ENCODE measurements around the gene L2HGDH. TPM values are rescaled to one million over a fixed set of nuclear protein-coding genes. Genes with fewer than 3 reads are reported as not detected.

L2HGDH gene
- total RNA-seq, 1 experiment from 2014 or later = 24.0 TPM

DNA sequence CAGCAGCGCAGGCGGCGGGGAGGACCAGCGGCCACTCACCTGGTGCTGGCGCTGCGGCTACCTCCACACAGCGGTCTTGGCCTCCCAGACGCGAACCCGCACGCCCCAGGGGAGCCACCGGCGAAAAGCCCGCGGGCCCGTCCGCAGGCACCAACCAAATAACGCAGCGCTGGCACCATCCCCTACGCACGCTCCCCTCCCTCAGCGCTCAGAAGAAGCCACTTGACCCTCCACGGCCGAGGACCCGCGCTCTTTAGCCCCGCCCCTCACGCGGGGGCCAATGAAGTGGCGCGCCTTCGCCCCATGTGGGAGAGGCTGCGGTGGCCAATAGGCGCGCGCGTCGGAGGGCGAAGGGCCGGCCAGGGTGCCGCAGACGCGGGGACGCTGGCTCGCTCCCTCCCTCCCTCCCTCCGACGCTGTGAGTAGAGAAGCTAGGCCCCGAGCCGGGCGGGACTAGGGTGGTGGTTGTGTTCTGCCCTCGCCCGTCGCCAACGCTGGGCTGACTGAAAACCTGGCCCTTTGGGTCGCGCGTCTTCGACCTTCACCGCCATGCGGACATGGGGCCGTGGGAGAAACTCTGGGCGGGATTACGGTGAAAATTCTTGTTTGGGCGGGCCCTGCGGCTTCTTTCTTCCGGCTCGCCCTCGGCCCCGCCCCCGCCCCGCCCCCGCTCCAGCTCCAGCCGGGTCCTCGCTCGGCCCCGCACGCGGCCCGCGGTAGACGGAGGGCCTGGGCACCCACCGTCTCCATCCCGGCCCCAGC, at the start of gene L2HGDH, which contains the start of gene DMAC2L (continued):
- TF ChIP-seq, protein P1, sequence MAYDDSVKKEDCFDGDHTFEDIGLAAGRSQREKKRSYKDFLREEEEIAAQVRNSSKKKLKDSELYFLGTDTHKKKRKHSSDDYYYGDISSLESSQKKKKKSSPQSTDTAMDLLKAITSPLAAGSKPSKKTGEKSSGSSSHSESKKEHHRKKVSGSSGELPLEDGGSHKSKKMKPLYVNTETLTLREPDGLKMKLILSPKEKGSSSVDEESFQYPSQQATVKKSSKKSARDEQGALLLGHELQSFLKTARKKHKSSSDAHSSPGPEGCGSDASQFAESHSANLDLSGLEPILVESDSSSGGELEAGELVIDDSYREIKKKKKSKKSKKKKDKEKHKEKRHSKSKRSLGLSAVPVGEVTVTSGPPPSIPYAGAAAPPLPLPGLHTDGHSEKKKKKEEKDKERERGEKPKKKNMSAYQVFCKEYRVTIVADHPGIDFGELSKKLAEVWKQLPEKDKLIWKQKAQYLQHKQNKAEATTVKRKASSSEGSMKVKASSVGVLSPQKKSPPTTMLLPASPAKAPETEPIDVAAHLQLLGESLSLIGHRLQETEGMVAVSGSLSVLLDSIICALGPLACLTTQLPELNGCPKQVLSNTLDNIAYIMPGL (CRISPR knock-in tag; IDR thresholded peaks at IDR 0.05) = no peak; the same call in 1 of the 2 replicates
- peak; percentile 90 for TF ChIP-seq TP53 (CRISPR knock-in tag; IDR thresholded peaks at IDR 0.05)
- TF ChIP-seq, protein P2, sequence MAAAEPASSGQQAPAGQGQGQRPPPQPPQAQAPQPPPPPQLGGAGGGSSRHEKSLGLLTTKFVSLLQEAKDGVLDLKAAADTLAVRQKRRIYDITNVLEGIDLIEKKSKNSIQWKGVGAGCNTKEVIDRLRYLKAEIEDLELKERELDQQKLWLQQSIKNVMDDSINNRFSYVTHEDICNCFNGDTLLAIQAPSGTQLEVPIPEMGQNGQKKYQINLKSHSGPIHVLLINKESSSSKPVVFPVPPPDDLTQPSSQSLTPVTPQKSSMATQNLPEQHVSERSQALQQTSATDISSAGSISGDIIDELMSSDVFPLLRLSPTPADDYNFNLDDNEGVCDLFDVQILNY (CRISPR knock-in tag; IDR thresholded peaks at IDR 0.05) = peak; percentile 82
- TF ChIP-seq NR3C1 (CRISPR knock-in tag; conservative IDR thresholded peaks at IDR 0.05; ENCODE audit: low read depth) = no peak
- TF ChIP-seq, protein P3, sequence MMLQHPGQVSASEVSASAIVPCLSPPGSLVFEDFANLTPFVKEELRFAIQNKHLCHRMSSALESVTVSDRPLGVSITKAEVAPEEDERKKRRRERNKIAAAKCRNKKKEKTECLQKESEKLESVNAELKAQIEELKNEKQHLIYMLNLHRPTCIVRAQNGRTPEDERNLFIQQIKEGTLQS (CRISPR knock-in tag; conservative IDR thresholded peaks at IDR 0.05) = peak; percentile 69; the same call in 1 of the 2 replicates
- TF ChIP-seq, protein P4, sequence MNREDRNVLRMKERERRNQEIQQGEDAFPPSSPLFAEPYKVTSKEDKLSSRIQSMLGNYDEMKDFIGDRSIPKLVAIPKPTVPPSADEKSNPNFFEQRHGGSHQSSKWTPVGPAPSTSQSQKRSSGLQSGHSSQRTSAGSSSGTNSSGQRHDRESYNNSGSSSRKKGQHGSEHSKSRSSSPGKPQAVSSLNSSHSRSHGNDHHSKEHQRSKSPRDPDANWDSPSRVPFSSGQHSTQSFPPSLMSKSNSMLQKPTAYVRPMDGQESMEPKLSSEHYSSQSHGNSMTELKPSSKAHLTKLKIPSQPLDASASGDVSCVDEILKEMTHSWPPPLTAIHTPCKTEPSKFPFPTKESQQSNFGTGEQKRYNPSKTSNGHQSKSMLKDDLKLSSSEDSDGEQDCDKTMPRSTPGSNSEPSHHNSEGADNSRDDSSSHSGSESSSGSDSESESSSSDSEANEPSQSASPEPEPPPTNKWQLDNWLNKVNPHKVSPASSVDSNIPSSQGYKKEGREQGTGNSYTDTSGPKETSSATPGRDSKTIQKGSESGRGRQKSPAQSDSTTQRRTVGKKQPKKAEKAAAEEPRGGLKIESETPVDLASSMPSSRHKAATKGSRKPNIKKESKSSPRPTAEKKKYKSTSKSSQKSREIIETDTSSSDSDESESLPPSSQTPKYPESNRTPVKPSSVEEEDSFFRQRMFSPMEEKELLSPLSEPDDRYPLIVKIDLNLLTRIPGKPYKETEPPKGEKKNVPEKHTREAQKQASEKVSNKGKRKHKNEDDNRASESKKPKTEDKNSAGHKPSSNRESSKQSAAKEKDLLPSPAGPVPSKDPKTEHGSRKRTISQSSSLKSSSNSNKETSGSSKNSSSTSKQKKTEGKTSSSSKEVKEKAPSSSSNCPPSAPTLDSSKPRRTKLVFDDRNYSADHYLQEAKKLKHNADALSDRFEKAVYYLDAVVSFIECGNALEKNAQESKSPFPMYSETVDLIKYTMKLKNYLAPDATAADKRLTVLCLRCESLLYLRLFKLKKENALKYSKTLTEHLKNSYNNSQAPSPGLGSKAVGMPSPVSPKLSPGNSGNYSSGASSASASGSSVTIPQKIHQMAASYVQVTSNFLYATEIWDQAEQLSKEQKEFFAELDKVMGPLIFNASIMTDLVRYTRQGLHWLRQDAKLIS (CRISPR knock-in tag; IDR thresholded peaks at IDR 0.05; ENCODE audit: borderline replicate concordance) = no peak
- peak; percentile 87 for TF ChIP-seq MYBL2 (CRISPR knock-in tag; IDR thresholded peaks at IDR 0.05)
- TF ChIP-seq, protein P5, sequence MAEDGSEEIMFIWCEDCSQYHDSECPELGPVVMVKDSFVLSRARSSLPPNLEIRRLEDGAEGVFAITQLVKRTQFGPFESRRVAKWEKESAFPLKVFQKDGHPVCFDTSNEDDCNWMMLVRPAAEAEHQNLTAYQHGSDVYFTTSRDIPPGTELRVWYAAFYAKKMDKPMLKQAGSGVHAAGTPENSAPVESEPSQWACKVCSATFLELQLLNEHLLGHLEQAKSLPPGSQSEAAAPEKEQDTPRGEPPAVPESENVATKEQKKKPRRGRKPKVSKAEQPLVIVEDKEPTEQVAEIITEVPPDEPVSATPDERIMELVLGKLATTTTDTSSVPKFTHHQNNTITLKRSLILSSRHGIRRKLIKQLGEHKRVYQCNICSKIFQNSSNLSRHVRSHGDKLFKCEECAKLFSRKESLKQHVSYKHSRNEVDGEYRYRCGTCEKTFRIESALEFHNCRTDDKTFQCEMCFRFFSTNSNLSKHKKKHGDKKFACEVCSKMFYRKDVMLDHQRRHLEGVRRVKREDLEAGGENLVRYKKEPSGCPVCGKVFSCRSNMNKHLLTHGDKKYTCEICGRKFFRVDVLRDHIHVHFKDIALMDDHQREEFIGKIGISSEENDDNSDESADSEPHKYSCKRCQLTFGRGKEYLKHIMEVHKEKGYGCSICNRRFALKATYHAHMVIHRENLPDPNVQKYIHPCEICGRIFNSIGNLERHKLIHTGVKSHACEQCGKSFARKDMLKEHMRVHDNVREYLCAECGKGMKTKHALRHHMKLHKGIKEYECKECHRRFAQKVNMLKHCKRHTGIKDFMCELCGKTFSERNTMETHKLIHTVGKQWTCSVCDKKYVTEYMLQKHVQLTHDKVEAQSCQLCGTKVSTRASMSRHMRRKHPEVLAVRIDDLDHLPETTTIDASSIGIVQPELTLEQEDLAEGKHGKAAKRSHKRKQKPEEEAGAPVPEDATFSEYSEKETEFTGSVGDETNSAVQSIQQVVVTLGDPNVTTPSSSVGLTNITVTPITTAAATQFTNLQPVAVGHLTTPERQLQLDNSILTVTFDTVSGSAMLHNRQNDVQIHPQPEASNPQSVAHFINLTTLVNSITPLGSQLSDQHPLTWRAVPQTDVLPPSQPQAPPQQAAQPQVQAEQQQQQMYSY (CRISPR knock-in tag; IDR thresholded peaks at IDR 0.05) = peak; percentile 30; the same call in 1 of the 2 replicates
- TF ChIP-seq ZNF423 (CRISPR knock-in tag; IDR thresholded peaks at IDR 0.05) = 0 out of 2 replicates have a peak, but pooled peaks have one; percentile 43
- TF ChIP-seq ZNF396 (CRISPR knock-in tag; IDR thresholded peaks at IDR 0.05; ENCODE audit: borderline replicate concordance) = no peak
- TF ChIP-seq MXD4 (CRISPR knock-in tag; IDR thresholded peaks at IDR 0.05; ENCODE audit: borderline replicate concordance) = no peak
- peak; percentile 90 for TF ChIP-seq KAT7 (CRISPR knock-in tag; IDR thresholded peaks at IDR 0.05; ENCODE audit: borderline replicate concordance)
- TF ChIP-seq, protein P6, sequence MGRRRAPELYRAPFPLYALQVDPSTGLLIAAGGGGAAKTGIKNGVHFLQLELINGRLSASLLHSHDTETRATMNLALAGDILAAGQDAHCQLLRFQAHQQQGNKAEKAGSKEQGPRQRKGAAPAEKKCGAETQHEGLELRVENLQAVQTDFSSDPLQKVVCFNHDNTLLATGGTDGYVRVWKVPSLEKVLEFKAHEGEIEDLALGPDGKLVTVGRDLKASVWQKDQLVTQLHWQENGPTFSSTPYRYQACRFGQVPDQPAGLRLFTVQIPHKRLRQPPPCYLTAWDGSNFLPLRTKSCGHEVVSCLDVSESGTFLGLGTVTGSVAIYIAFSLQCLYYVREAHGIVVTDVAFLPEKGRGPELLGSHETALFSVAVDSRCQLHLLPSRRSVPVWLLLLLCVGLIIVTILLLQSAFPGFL (CRISPR knock-in tag; IDR thresholded peaks at IDR 0.05; ENCODE audit: borderline replicate concordance) = no peak
- no peak for TF ChIP-seq GTF2I (CRISPR knock-in tag; conservative IDR thresholded peaks at IDR 0.05)
- TF ChIP-seq, protein P7, sequence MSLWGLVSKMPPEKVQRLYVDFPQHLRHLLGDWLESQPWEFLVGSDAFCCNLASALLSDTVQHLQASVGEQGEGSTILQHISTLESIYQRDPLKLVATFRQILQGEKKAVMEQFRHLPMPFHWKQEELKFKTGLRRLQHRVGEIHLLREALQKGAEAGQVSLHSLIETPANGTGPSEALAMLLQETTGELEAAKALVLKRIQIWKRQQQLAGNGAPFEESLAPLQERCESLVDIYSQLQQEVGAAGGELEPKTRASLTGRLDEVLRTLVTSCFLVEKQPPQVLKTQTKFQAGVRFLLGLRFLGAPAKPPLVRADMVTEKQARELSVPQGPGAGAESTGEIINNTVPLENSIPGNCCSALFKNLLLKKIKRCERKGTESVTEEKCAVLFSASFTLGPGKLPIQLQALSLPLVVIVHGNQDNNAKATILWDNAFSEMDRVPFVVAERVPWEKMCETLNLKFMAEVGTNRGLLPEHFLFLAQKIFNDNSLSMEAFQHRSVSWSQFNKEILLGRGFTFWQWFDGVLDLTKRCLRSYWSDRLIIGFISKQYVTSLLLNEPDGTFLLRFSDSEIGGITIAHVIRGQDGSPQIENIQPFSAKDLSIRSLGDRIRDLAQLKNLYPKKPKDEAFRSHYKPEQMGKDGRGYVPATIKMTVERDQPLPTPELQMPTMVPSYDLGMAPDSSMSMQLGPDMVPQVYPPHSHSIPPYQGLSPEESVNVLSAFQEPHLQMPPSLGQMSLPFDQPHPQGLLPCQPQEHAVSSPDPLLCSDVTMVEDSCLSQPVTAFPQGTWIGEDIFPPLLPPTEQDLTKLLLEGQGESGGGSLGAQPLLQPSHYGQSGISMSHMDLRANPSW (CRISPR knock-in tag; conservative IDR thresholded peaks at IDR 0.05; ENCODE audit: low read depth) = no peak
- TF ChIP-seq SP1 (CRISPR knock-in tag; conservative IDR thresholded peaks at IDR 0.05) = peak; percentile 97
- TF ChIP-seq TCF7 (CRISPR knock-in tag; IDR thresholded peaks at IDR 0.05; ENCODE audit: low read depth) = 0 out of 2 replicates have a peak, but pooled peaks have one; percentile 42
- TF ChIP-seq, protein P8, sequence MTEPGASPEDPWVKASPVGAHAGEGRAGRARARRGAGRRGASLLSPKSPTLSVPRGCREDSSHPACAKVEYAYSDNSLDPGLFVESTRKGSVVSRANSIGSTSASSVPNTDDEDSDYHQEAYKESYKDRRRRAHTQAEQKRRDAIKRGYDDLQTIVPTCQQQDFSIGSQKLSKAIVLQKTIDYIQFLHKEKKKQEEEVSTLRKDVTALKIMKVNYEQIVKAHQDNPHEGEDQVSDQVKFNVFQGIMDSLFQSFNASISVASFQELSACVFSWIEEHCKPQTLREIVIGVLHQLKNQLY (CRISPR knock-in tag; IDR thresholded peaks at IDR 0.05) = 0 out of 2 replicates have a peak, but pooled peaks have one; percentile 53
- TF ChIP-seq CREB1 (CRISPR knock-in tag; IDR thresholded peaks at IDR 0.05) = no peak
- TF ChIP-seq, protein P9, sequence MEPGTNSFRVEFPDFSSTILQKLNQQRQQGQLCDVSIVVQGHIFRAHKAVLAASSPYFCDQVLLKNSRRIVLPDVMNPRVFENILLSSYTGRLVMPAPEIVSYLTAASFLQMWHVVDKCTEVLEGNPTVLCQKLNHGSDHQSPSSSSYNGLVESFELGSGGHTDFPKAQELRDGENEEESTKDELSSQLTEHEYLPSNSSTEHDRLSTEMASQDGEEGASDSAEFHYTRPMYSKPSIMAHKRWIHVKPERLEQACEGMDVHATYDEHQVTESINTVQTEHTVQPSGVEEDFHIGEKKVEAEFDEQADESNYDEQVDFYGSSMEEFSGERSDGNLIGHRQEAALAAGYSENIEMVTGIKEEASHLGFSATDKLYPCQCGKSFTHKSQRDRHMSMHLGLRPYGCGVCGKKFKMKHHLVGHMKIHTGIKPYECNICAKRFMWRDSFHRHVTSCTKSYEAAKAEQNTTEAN (CRISPR knock-in tag; IDR thresholded peaks at IDR 0.05) = peak; percentile 87

All from WTC11 (cell line).